Ishikawa (cell line): Measurements from ENCODE around the gene CCNYL1.

Experiments used
- CEBPB ChIP-seq: IDR thresholded peaks from 2 replicates; pipeline ENCODE4 v1.6.1; 2012
- CREB1 ChIP-seq: IDR thresholded peaks from 2 replicates; pipeline ENCODE4 v1.6.1; 2012; ENCODE audit warnings: low read depth
- EGR1 ChIP-seq: IDR thresholded peaks from 2 replicates; pipeline ENCODE4 v1.6.1; 2012
- EP300 ChIP-seq: IDR thresholded peaks from 2 replicates; pipeline ENCODE4 v1.6.1; 2012; ENCODE audit warnings: borderline replicate concordance
- FOXM1 ChIP-seq: IDR thresholded peaks from 2 replicates; pipeline ENCODE4 v1.6.1; 2012; ENCODE audit warnings: low read depth, borderline replicate concordance
- NFIC ChIP-seq: IDR thresholded peaks from 2 replicates; pipeline ENCODE4 v1.6.1; 2012
- RAD21 ChIP-seq: IDR thresholded peaks from 2 replicates; pipeline ENCODE4 v1.6.1; 2012; ENCODE audit warnings: low read depth
- TAF1 ChIP-seq: IDR thresholded peaks from 2 replicates; pipeline ENCODE4 v1.6.1; 2012; ENCODE audit warnings: low read depth, mild to moderate bottlenecking
- TCF12 ChIP-seq: IDR thresholded peaks from 2 replicates; pipeline ENCODE4 v1.6.1; 2012; ENCODE audit warnings: low read depth
- TEAD4 ChIP-seq: IDR thresholded peaks from 2 replicates; pipeline ENCODE4 v1.6.1; 2012
- YY1 ChIP-seq: IDR thresholded peaks from 2 replicates; pipeline ENCODE4 v1.6.1; 2012; ENCODE audit warnings: low read depth
- ZBTB7A ChIP-seq: IDR thresholded peaks from 2 replicates; pipeline ENCODE4 v1.6.1; 2012; ENCODE audit warnings: low read depth
- TF ChIP-seq, protein P1 (sequence below): IDR thresholded peaks from 2 replicates; pipeline ENCODE4 v1.6.1; 2012; ENCODE audit warnings: low read depth, mild to moderate bottlenecking
- TF ChIP-seq, protein P2 (sequence below): IDR thresholded peaks from 2 replicates; pipeline ENCODE4 v1.6.1; 2012
- TF ChIP-seq, protein P3 (sequence below): IDR thresholded peaks from 2 replicates; pipeline ENCODE4 v1.6.1; 2012

CCNYL1 gene

DNA sequence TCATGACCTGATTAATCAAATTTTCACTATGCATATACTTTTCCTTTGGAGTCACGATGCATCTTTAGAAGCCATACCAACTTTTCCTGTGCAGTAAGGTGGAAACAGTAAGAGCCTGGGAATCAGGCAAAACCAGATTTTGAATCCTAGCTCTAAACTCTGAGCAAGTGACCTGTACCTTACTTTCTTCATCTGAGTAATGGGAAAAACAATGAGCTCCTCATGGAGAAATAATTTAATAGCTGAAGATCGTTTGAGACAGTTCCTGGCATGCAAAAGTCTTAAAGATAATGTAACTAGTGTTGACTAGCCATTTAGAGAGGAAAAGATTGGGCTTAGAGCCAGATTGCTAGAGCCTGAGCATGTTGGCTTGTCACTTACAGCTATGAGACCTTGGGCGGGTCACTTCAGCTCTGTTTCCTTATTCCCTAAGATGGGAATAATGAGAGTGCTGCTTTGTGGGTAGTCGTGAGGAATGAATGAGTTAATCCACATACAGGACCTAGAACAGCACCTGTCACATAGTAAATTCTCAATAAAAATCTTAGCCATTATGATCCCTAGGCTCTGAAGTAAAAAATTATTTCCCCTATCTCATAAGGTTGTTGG, 17.7 kb upstream of the CCNYL1 start:
- TF ChIP-seq, protein P1, sequence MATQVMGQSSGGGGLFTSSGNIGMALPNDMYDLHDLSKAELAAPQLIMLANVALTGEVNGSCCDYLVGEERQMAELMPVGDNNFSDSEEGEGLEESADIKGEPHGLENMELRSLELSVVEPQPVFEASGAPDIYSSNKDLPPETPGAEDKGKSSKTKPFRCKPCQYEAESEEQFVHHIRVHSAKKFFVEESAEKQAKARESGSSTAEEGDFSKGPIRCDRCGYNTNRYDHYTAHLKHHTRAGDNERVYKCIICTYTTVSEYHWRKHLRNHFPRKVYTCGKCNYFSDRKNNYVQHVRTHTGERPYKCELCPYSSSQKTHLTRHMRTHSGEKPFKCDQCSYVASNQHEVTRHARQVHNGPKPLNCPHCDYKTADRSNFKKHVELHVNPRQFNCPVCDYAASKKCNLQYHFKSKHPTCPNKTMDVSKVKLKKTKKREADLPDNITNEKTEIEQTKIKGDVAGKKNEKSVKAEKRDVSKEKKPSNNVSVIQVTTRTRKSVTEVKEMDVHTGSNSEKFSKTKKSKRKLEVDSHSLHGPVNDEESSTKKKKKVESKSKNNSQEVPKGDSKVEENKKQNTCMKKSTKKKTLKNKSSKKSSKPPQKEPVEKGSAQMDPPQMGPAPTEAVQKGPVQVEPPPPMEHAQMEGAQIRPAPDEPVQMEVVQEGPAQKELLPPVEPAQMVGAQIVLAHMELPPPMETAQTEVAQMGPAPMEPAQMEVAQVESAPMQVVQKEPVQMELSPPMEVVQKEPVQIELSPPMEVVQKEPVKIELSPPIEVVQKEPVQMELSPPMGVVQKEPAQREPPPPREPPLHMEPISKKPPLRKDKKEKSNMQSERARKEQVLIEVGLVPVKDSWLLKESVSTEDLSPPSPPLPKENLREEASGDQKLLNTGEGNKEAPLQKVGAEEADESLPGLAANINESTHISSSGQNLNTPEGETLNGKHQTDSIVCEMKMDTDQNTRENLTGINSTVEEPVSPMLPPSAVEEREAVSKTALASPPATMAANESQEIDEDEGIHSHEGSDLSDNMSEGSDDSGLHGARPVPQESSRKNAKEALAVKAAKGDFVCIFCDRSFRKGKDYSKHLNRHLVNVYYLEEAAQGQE: no peak
- no peak for TF ChIP-seq ZBTB7A
- TF ChIP-seq, protein P2, sequence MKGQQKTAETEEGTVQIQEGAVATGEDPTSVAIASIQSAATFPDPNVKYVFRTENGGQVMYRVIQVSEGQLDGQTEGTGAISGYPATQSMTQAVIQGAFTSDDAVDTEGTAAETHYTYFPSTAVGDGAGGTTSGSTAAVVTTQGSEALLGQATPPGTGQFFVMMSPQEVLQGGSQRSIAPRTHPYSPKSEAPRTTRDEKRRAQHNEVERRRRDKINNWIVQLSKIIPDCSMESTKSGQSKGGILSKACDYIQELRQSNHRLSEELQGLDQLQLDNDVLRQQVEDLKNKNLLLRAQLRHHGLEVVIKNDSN: no peak
- no peak for TF ChIP-seq CREB1
- no peak for TF ChIP-seq TCF12
- TF ChIP-seq EP300: no peak
- TF ChIP-seq RAD21: no peak
- TF ChIP-seq NFIC: no peak
- TF ChIP-seq FOXM1: no peak
- no peak for TF ChIP-seq TAF1
- no peak for TF ChIP-seq YY1
- TF ChIP-seq EGR1: no peak
- TF ChIP-seq CEBPB: no peak
- TF ChIP-seq, protein P3, sequence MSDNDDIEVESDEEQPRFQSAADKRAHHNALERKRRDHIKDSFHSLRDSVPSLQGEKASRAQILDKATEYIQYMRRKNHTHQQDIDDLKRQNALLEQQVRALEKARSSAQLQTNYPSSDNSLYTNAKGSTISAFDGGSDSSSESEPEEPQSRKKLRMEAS: no peak

DNA sequence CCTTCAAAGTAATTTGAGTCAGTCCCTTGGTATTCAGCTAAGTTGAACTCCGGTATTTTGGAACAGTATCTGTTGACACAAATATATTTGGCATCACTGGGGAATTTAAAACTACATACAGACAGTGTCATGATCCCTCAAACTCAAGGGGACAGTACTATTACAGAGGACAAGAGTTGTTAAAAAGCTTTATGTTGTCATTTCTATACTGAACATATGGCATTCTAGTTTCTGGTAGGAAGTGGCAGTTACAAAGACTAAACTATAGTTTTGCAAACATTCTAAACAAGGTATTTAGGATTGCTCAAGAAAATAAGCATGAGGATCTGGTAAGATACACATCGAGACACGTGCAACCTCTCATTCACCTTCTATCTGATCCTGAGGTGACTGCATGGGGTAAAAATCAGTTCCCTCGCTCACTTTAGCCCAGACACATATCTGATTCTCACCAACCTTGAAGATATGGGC, 16.6 kb upstream of the CCNYL1 start:
- TF ChIP-seq TEAD4 (no peak), NFIC (no peak), EP300 (no peak), FOXM1 (no peak), CEBPB (no peak), EGR1 (no peak), YY1 (no peak), TCF12 (no peak), CREB1 (no peak), TAF1 (no peak), ZBTB7A (no peak), RAD21 (no peak)
- TF ChIP-seq, protein P2: no peak
- TF ChIP-seq, protein P3: no peak
- TF ChIP-seq, protein P1: no peak

DNA sequence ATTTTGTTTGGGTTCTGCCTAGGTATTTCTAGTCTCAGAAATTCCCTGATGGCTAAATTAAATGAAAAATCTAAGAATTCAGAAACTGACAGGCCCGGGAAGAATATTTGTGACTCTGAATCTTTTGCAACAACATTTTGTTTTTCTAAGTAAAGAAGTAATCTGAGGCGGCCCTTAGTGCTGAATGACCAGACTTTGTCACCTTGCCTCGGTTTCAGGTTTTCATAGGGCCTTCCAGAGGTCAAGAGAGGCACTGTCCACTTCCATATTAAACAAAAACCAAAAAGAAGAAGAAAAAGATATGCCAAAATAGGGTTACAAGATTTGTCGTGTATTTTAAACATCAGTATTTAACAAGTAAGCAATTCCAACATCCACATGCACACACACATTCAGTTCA, 16.1 kb upstream of the CCNYL1 start:
- TF ChIP-seq ZBTB7A (no peak), TEAD4 (no peak), CREB1 (no peak), EP300 (no peak)

DNA sequence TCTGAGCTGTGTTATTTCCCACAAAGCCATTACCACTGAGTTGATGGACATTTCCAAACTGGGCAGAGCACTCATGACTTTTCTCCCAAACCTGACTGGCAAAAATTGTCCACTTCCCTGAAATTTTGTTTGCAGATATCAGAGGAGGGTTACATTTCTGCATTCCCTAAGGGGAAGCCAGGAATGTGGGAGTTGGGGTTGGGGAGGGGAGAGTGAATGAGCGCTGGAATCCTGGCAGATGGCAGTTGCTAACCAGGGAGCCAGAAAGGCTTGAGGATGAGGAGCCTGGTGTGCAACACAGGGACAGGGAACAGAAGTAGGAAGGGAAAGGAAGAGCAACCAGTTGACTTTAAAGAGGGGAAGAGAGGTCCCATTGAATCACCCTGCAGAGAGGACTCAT, 14.0 kb upstream of the CCNYL1 start:
- TF ChIP-seq EP300 (no peak), TEAD4 (no peak), RAD21 (no peak), CEBPB (no peak), TCF12 (no peak), YY1 (no peak), TAF1 (no peak)
- TF ChIP-seq, protein P2: no peak

DNA sequence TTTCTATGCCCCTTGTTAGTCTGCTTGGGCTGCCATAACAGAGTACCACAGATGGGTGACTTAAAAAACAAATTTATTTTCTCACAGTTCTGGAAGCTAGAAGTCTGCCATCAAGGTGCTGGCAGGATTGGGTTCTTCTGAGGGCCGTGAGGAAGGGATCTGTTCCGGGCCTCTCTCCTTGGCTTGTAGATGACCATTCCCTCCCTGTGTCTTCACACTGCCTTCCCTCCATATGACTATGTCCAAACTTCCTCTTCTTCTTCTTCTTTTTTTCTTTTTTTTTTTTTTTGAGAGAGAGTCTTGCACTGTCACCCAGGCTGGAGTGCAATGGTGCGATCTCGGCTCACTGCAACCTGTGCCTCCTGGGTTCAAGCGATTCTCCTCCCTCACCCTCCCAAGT, 13.1 kb upstream of the CCNYL1 start:
- TF ChIP-seq EGR1: no peak
- TF ChIP-seq, protein P2: no peak
- TF ChIP-seq TEAD4: no peak
- TF ChIP-seq TCF12: no peak
- TF ChIP-seq, protein P3: no peak
- TF ChIP-seq RAD21: no peak
- TF ChIP-seq NFIC: no peak
- TF ChIP-seq YY1: no peak
- no peak for TF ChIP-seq EP300
- TF ChIP-seq TAF1: no peak
- no peak for TF ChIP-seq CREB1
- no peak for TF ChIP-seq ZBTB7A
- TF ChIP-seq CEBPB: no peak
- TF ChIP-seq FOXM1: no peak
- TF ChIP-seq, protein P1: no peak
